Lung (tissue), 12 donors: Measurements from ENCODE around the gene ZNF469. TPM values are rescaled to one million over a fixed set of nuclear protein-coding genes. Genes with fewer than 3 reads are reported as not detected.

ENCODE experiments used
- ATAC-seq: fragments of 200-7000 bp; cut with Tn5 transposase; one replicate; pipeline ENCODE4 v1.9.1; 2020; ENCODE audit warnings: moderate number of reproducible peaks; ENCODE audit not compliant: insufficient read depth, low FRiP score
- DNase-seq, 3 donors: peaks; one replicate each; pipeline ENCODE4 v3.0.0-alpha.2; 2013 to 2017
- H3K27ac ChIP-seq, 2 donors: one replicate each; pipeline ENCODE4 v1.5.1; 2013; ENCODE audit warnings: mild to moderate bottlenecking in 2 of 2, moderate library complexity in 2 of 2, control low read depth in 1 of 2, inconsistent platforms in 1 of 2, low read depth in 1 of 2, low read length in 1 of 2
- H3K27me3 ChIP-seq, 3 donors: one replicate each; pipeline ENCODE4 v1.5.1; 2013; ENCODE audit warnings: low read length in 2 of 3; ENCODE audit not compliant: control insufficient read depth in 3 of 3, insufficient read depth in 3 of 3
- H3K36me3 ChIP-seq, 4 donors: one replicate each; pipeline ENCODE4 v1.5.1; 2013; ENCODE audit warnings: low read length in 4 of 4, mild to moderate bottlenecking in 1 of 4, moderate library complexity in 1 of 4; ENCODE audit not compliant: control insufficient read depth in 4 of 4, insufficient read depth in 4 of 4
- H3K4me1 ChIP-seq, 5 donors: one replicate each; pipeline ENCODE4 v1.5.1; 2013; ENCODE audit warnings: low read length in 5 of 5, mild to moderate bottlenecking in 2 of 5, moderate library complexity in 1 of 5; ENCODE audit not compliant: control insufficient read depth in 5 of 5, insufficient read depth in 5 of 5
- H3K4me3 ChIP-seq: one replicate; pipeline ENCODE4 v1.5.1; 2013; ENCODE audit warnings: mild to moderate bottlenecking, control low read depth, moderate library complexity
- H3K9ac ChIP-seq, 2 donors: one replicate each; pipeline ENCODE4 v1.5.1; 2013; ENCODE audit warnings: low read length in 2 of 2, control low read depth in 1 of 2; ENCODE audit not compliant: insufficient read depth in 1 of 2
- H3K9me3 ChIP-seq, 4 donors: one replicate each; pipeline ENCODE4 v1.5.1; 2013; ENCODE audit warnings: low read length in 3 of 4, mild to moderate bottlenecking in 1 of 4, moderate library complexity in 1 of 4; ENCODE audit not compliant: control insufficient read depth in 4 of 4, insufficient read depth in 3 of 4
- WGBS, 2 donors: extraction: QIAGEN DNeasy Blood & Tissue Kit; methylation state at CpG; one replicate each; pipeline ENCODE4 v1.1.7; 2013; 5-methylcytosine and 5-hydroxymethylcytosine counted together
- polyA plus RNA-seq, 2 donors: library from polyadenylated mRNA; stranded (reverse); fragments of 200-250 nt; gene quantifications; one replicate each; pipeline ENCODE4 v1.2.1, GENCODE V29; 2013
- total RNA-seq, 2 donors: library from RNA; depleted of rRNA in 1 of 2; stranded (reverse); fragments of >200 nt in 1 of 2; gene quantifications; one replicate each; pipeline ENCODE4 v1.2.1, GENCODE V29; 2014 to 2021
- TF ChIP-seq, protein P1 (sequence below): IDR thresholded peaks from 2 replicates; pipeline ENCODE4 v1.5.1; 2012; ENCODE audit warnings: mild to moderate bottlenecking; ENCODE audit errors: control extremely low read depth, extremely low read depth
- donor health status: control.
- donor health status: control.
- donor health status: Bipolar disorder and iron deficiency.
- donor health status: healthy.
- donor health status: DM: yes; HTN: yes; CAD: no.

The ZNF469 gene
- total and polyA plus RNA-seq, 4 donors = 0.67 to 3.0 (median 1.5) TPM

DNA sequence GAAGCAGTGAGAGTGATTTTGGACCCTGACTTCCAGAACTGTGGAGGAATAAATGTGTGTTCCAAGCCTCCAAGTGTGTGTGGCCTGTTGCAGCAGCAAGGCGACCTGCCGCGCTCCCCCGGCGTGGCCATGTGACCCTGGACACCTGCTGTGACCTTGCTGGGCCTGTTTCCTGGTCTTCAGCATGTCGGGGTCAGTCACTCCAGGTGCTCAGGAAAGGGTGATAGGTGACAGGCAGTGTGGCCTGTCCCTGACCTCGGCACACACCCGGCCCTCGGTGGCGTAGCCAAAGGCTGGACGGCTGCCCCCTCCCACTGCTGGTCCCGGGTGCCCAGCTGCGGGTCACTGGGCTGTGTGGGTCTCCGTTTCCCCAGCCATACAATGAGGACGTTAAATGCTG lies 31.8 kb upstream of the ZNF469 start:
- DNase-seq (no peak), ATAC-seq (no peak)
- H3K27me3 ChIP-seq = no peaks in the 10 kb centered on the region
- no peaks in the 10 kb centered on the region for H3K4me1 ChIP-seq
- no peak overlapping the region for H3K4me3 ChIP-seq
- H3K9ac ChIP-seq = no peak overlapping the region
- TF ChIP-seq, protein P1, sequence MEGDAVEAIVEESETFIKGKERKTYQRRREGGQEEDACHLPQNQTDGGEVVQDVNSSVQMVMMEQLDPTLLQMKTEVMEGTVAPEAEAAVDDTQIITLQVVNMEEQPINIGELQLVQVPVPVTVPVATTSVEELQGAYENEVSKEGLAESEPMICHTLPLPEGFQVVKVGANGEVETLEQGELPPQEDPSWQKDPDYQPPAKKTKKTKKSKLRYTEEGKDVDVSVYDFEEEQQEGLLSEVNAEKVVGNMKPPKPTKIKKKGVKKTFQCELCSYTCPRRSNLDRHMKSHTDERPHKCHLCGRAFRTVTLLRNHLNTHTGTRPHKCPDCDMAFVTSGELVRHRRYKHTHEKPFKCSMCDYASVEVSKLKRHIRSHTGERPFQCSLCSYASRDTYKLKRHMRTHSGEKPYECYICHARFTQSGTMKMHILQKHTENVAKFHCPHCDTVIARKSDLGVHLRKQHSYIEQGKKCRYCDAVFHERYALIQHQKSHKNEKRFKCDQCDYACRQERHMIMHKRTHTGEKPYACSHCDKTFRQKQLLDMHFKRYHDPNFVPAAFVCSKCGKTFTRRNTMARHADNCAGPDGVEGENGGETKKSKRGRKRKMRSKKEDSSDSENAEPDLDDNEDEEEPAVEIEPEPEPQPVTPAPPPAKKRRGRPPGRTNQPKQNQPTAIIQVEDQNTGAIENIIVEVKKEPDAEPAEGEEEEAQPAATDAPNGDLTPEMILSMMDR = no peak
- 79 to 87% methylated on average over 15 of the region's 15 CpGs for WGBS, 2 donors
- peaks cover 0 to 8% (median 0%) of the 10 kb centered on the region in 4 donors for H3K9me3 ChIP-seq
- H3K36me3 ChIP-seq = no peaks in the 10 kb centered on the region
- no peak overlapping the region for H3K27ac ChIP-seq

DNA sequence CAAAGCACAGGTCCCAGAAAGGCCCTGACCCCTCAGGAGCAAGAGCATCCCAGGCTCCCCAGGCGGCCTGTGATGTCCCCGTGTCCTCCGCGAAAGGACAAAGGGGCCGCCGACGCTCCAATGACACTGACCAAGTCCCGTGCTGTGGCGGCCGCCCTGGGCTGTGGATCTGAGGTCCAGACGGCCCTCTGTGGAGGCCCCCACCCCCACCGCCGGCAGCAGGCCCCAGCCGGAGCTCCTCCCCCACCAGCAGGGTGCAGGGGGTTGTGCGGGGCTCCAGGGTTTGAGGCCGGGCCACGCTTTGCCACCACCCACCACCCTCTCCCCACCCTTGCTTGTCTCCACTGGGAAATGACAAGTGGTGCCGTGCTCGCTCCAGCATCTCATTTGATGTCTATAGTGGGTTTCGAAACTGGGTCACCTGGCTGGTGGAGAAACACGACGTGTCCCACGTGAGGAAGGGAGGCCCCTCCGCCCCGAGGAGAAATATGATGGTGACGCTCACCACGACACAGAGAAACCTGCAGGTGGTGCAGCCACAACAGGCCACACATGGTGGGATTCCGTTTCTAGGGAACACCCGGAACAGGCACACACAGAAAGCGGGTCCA lies 31.2 kb upstream of the ZNF469 start:
- Histone ChIP-seq H3K9ac (no peak overlapping the region), H3K4me3 (no peak overlapping the region), H3K27me3 (no peaks in the 10 kb centered on the region), H3K4me1 (no peaks in the 10 kb centered on the region), H3K36me3 (no peaks in the 10 kb centered on the region), H3K27ac (no peak overlapping the region), H3K9me3 (peaks cover 0 to 8% (median 0%) of the 10 kb centered on the region in 4 donors)
- TF ChIP-seq, protein P1 = no peak
- 85 to 89% methylated on average over 30 of the region's 30 CpGs for WGBS, 2 donors
- ATAC-seq = no peak
- no peak for DNase-seq

GRCh38 chr16:88352261-88353200 lies 30.2 kb upstream of the ZNF469 start:
- H3K27me3 ChIP-seq = no peaks in the 10 kb centered on the region
- H3K4me3 ChIP-seq = no peak overlapping the region
- TF ChIP-seq, protein P1 = no peak
- ATAC-seq (no peak), DNase-seq (no peak)
- H3K9ac ChIP-seq = no peak overlapping the region
- peaks cover 0 to 8% (median 0%) of the 10 kb centered on the region in 4 donors for H3K9me3 ChIP-seq
- H3K4me1 ChIP-seq = no peaks in the 10 kb centered on the region
- no peak overlapping the region for H3K27ac ChIP-seq
- H3K36me3 ChIP-seq = no peaks in the 10 kb centered on the region
- 88 to 95% methylated on average over 23 of the region's 23 CpGs for WGBS, 2 donors
